SK-N-SH treated with all-trans-retinoic acid at 6 μM for 48 hours (cell line): ENCODE results near the gene MAP1B.

Experiments
- ARNTL ChIP-seq: fragments of 450-650 bp; formaldehyde crosslinking; IDR thresholded peaks from 2 replicates; pipeline ENCODE4 v1.5.0; 2020; ENCODE audit warnings: low read depth, mild to moderate bottlenecking, moderate library complexity, borderline replicate concordance
- BACH2 ChIP-seq: fragments of 250-450 bp; sonication (Bioruptor Pico); IDR thresholded peaks from 2 replicates; pipeline ENCODE4 v1.9.0; 2021; ENCODE audit warnings: mild to moderate bottlenecking, borderline replicate concordance
- CREB5 ChIP-seq: fragments of 250-450 bp; sonication (Bioruptor Pico); IDR thresholded peaks from 2 replicates; pipeline ENCODE4 v1.5.1; 2020; ENCODE audit warnings: low read depth, mild to moderate bottlenecking, moderate library complexity
- OSR1 ChIP-seq: fragments of 250-450 bp; sonication (Bioruptor Pico); IDR thresholded peaks from 2 replicates; pipeline ENCODE4 v1.8.0; 2022; ENCODE audit warnings: moderate library complexity, mild to moderate bottlenecking, inconsistent platforms
- PATZ1 ChIP-seq: fragments of 250-450 bp; sonication (Bioruptor Pico); IDR thresholded peaks from 2 replicates; pipeline ENCODE4 v1.8.0; 2020; ENCODE audit warnings: mild to moderate bottlenecking, moderate library complexity, borderline replicate concordance
- RARB ChIP-seq: fragments of 250-450 bp; sonication (Bioruptor Pico); IDR thresholded peaks from 2 replicates; pipeline ENCODE4 v1.8.0; 2021; ENCODE audit warnings: mild to moderate bottlenecking, moderate library complexity
- SNAI2 ChIP-seq: fragments of 250-450 bp; sonication (Bioruptor Pico); IDR thresholded peaks from 2 replicates; pipeline ENCODE4 v1.5.0; 2020; ENCODE audit warnings: mild to moderate bottlenecking, moderate library complexity
- TOX ChIP-seq: fragments of 250-450 bp; sonication (Bioruptor Pico); IDR thresholded peaks from 2 replicates; pipeline ENCODE4 v1.8.0; 2021; ENCODE audit warnings: mild to moderate bottlenecking, moderate library complexity, borderline replicate concordance
- TSHZ2 ChIP-seq: fragments of 250-450 bp; sonication (Bioruptor Pico); IDR thresholded peaks from 2 replicates; pipeline ENCODE4 v1.5.0; 2020; ENCODE audit warnings: mild to moderate bottlenecking, moderate library complexity
- ZFP30 ChIP-seq: fragments of 450-650 bp; formaldehyde crosslinking; IDR thresholded peaks from 2 replicates; pipeline ENCODE4 v1.5.0; 2022; ENCODE audit warnings: mild to moderate bottlenecking, moderate library complexity
- ZNF70 ChIP-seq: fragments of 450-650 bp; formaldehyde crosslinking; IDR thresholded peaks from 2 replicates; pipeline ENCODE4 v1.5.0; 2020; ENCODE audit warnings: mild to moderate bottlenecking, moderate library complexity

GRCh38 chr5:72157625-72157962 lies 50.3 kb downstream of the MAP1B start:
- no peak for TF ChIP-seq BACH2
- TF ChIP-seq RARB (CRISPR knock-in tag) = no peak
- no peak for TF ChIP-seq ARNTL
- no peak for TF ChIP-seq TOX (CRISPR knock-in tag)
- no peak for TF ChIP-seq OSR1 (CRISPR knock-in tag)
- TF ChIP-seq CREB5 = no peak
- no peak for TF ChIP-seq ZFP30 (CRISPR knock-in tag)
- no peak for TF ChIP-seq ZNF70 (CRISPR knock-in tag)
- no peak for TF ChIP-seq PATZ1 (CRISPR knock-in tag)
- TF ChIP-seq SNAI2 = no peak
- no peak for TF ChIP-seq TSHZ2 (CRISPR knock-in tag)
